SW480 (cell line): ENCODE data around the gene NUCKS1.
A peak's percentile ranks its signal among the peaks of the same experiment; 100 is the strongest.

Experiments used
- DNase-seq: peaks from one replicate; pipeline ENCODE4 v3.0.0-alpha.2; 2016; ENCODE audit warnings: low spot score

NUCKS1 gene

DNA sequence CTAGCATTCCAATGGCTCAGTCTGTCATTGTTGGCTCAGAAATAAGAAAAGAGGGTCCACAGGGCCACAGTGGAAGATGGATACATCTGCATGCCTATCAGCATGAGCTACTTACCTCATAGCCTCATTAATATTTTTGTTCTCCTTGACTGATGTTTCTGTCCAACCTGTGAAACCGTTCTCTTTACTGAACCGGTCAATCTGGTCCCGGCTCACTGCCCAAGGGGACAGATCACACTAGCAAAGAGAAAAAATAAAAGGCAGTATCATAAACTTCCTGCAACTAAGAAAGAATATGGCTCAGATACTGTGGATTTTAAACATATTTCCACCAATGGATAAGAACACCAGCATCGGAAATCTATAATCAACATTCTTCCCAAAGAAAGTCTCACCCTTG, 20.6 kb upstream of the NUCKS1 start:
- DNase-seq: no peak

DNA sequence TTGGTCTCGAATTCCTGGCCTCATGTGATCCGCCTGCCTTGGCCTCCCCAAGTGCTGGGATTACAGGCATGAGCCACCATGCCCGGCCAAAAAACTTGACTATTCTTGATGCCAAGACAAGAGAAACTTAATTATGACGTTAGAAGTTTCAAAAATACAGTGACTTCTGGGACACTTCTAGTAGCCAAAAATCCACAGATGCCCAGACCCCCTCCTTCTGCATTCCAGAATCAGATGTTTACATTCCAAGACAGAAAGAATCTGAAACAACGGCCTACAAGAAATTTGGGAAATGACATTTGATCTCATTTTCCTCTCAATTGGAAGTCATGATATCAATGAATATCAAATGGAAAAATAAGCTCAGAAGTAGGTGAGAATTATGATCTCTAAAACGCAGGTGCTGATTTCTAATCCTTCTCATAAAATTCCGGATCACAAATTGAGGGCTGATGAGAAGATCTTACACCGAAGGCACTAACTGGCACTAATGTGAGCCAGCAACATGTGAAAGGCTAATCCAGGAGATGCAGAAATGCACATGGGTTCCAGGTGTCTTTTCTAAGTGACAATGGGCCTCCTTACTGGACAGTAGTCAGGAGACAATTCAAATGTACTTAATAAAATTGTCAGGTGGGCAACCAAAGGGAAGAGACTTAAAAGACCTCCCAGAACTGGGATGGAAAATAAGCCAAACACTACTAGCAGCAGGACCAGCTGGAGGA, 19.8 kb upstream of the NUCKS1 start:
- no peak for DNase-seq

DNA sequence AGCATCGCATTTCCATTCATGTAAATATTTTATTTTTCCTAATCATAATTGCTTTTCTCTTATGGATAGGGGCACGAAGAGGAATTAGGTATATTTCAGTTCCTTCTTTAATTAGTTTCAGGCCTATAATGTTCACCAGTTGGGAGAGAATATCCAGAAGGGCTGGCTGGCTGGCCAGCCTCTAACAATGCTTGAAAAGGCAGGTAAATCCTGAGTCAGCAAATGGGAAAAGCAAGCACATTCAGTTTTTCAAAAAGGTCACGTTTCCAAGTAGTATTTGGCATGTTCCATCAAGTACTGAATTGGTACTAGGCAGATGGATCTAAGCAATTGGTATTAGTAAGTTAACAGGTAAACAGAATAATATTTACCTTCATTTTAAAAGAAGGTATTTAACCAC, 17.3 kb upstream of the NUCKS1 start:
- DNase-seq: no peak

GRCh38 chr1:205766570-205766969, 16.6 kb upstream of the NUCKS1 start:
- DNase-seq: no peak

- no peak for DNase-seq
Measured at GRCh38 chr1:205766038-205766437, 16.1 kb upstream of the NUCKS1 start.

GRCh38 chr1:205764578-205764977, 14.6 kb upstream of the NUCKS1 start:
- DNase-seq: no peak

DNA sequence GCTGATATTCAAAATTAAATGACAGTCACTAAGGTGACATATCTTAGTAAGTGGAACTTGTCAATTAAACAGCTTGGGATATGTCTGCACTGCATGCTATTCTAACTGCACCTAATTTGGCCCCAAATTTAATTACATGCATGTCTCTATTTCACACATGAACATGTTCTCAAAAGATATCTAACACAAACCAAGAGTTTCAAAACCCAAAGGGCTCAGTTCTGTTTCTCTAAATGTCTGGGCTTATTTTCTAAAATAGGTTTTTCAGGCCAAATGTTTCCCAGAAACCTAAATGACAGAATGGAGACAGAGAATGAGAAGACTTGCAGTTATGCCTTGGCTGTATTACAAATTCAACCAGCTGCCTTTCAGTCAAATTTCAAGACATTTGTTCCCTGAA, 14.0 kb upstream of the NUCKS1 start:
- no peak for DNase-seq

DNA sequence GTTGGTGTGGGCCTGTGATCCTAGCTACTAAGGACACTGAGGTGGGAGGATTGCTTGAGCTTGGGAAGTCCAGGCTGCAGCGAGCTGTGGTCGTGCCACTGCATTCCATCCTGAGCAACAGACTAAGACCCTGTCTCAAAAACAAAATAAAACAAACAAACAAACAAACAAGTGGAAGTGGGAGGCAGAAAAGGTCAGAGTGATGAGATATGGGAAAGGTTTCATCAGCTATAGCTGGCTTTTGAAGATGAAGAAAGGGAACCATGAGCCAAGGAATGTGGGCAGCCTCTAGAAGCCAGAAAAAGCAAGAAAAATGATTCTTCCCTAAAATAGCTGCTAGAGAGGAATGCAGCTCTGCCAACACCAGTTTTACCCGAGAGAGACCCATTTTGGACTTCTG, 10.6 kb upstream of the NUCKS1 start:
- no peak for DNase-seq

- no peak for DNase-seq
Measured at GRCh38 chr1:205756552-205756951, 6.6 kb upstream of the NUCKS1 start.

DNA sequence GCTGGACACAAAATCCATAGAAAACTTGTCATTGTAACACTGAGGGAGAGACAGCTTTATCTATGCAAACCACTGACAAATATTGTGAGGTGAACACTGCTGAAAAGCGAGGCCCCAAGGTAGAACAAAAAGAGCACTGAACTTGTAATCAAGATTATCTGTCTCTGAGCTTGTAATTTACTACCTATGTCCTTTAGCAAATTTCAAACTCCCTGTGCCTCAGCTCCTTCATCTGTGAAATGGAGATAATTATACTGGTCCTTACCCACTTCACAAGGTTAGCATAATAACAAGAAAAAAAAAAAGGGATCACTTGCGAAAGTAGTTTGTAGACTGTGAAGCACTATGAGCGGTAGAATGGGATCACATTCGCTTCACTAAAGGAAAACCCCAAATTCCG, 4.9 kb upstream of the NUCKS1 start:
- DNase-seq: no peak

DNA sequence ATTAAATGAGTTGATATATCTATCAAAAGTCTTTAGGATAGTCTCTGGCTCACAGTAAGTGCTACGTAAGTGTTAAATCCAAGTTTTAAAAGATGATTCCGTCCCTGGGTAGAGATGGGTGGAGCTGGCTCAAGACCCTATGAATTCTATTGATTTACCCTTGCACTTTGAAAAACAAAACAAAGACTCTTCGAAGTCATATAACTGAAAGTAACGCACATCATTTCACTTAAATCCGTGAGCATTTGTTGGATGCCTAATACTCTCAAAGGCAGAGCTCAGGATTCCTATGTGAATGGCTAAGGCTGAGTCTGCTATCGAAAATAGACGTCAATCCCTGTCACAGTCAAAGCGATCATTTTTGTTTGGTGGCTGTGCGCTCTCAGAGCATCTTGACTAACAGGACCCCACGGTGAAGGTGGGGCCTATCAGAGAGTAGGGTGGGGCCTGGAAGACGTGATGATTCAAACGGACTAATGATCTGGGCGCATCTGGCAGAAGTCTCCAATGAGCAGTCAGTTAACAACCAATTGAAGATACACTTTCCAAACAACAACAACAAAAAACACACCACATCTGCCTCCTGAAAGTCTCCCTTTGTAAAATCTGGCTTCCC, 1.2 kb upstream of the NUCKS1 start:
- no peak for DNase-seq

DNA sequence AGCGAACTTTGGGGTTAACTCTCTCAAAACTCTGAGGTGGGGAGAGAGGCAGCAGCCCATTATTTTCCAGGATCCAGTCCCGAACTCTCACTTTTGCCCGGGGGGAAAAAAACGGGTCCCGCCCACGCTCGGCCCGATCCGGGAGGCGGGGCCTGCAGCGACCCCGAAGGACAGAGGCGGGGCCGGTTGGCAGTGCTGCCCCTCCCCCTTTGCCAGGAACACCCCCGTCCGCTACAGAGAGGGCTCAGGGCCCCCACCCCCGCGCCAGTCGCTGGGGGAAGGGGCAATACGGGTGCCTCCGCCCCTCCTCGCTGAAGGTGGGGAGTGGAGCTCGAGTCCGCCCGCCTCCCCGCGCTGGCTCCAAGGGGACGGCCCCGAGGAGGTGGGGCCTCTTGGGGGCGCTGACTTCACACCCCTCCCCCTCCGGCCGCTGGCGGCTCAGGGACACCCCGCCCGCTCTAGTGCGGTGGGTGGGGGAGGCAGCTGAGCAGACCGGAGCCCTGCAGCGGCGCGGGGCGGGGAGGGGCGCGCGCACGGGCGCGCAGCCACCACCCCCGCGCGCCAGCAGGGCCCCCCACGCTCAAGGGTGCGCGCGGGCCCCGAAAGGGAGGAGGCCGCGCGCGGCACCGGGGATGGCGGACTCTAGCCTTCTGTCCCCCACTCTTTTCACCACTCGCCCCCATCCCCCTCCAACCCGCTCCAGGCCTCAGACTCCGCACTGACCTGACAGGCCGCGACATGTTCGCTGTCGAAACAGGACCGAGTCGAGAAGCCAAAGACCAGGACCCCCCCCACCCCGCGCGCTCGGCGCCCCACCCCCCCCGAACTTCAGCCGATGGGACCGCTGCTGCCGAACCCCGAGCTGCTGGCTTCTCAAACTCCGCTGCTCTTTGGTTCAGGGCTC, 496 bp downstream of the NUCKS1 start:
- peak; percentile 87 for DNase-seq

- peak; percentile 63 for DNase-seq
Measured at GRCh38 chr1:205748403-205749233, 1.4 kb downstream of the NUCKS1 start.

GRCh38 chr1:205746757-205747412, 3.1 kb downstream of the NUCKS1 start:
- no peak for DNase-seq

- DNase-seq: no peak
Measured at GRCh38 chr1:205744403-205744802, 5.6 kb downstream of the NUCKS1 start.

GRCh38 chr1:205743977-205744376, 6.0 kb downstream of the NUCKS1 start:
- DNase-seq: no peak

GRCh38 chr1:205741681-205742080, 8.3 kb downstream of the NUCKS1 start:
- no peak for DNase-seq

DNA sequence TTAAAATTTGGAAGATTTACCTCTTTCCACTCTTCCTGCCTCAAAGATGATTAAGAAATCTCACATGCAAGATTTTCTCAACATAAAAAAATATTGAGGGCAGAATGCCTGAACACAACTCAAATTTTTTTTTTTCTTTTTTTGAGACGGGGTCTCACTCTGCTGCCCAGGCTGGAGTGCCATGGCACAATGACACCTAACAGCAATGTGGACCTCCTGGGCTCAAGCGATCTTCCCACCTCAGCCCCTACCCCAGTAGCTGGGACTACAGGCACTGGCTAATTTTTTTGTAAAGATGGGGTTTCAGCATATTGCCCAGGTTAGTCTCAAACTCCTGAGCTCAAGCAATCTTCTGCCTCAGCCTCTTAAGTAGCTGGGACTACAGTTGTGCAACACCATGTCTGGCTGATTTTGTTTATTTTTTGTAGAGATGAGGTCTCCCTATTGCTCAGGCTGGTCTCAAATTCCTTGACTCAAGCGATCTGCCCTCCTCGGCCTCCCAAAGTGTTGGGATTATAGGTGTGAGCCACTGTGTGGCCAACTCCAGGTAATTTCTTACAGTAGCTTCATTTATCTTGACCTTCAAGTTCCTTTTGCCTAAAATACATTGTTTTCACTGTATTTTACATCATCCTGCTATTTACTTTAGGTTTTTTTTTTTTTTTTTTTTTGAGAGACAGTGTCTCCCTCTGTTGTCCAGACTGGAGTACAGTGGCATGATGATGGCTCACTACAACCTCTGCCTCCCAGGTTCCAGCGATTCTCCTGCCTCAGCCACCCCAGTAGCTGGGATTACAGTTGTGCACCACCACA, 10.4 kb downstream of the NUCKS1 start:
- DNase-seq: no peak

GRCh38 chr1:205735218-205735617, 14.8 kb downstream of the NUCKS1 start:
- DNase-seq: no peak

GRCh38 chr1:205733438-205734175, 16.4 kb downstream of the NUCKS1 start:
- no peak for DNase-seq
